Suprapubic skin (tissue), 4 donors: ENCODE results near the gene DNAJC4.

Experiments
- CTCF ChIP-seq, 2 donors: fragments of 200-600 bp in 1 of 2; fragments of 450-650 bp in 1 of 2; sonication (generic) in 1 of 2; IDR thresholded peaks; one replicate each; pipeline ENCODE4 v1.5.1; 2016 to 2019; ENCODE audit warnings: antibody characterized with exemption in 2 of 2, mild to moderate bottlenecking in 1 of 2, moderate library complexity in 1 of 2
- EP300 ChIP-seq: sonication (generic); formaldehyde crosslinking; IDR thresholded peaks from one replicate; pipeline ENCODE4 v1.6.1; 2017; ENCODE audit warnings: antibody characterized with exemption
- POLR2A ChIP-seq, 2 donors: fragments of 450-650 bp; IDR thresholded peaks; one replicate each; pipeline ENCODE4 v1.6.1; 2017; ENCODE audit warnings: antibody characterized with exemption in 2 of 2, mild to moderate bottlenecking in 2 of 2, moderate library complexity in 2 of 2
- POLR2AphosphoS5 ChIP-seq, 3 donors: sonication (generic); formaldehyde crosslinking; IDR thresholded peaks; one replicate each; pipeline ENCODE4 v1.6.1; 2017; ENCODE audit warnings: antibody characterized with exemption in 3 of 3

GRCh38 chr11:64281957-64282770, 51.8 kb downstream of the DNAJC4 start:
- TF ChIP-seq CTCF (IDR thresholded peaks at IDR 0.05) (no peak), POLR2A (IDR thresholded peaks at IDR 0.05) (no peak), POLR2AphosphoS5 (IDR thresholded peaks at IDR 0.05) (no peak), EP300 (no peak)
